Measurements from ENCODE around the gene MBTD1. TPM values are rescaled to one million over a fixed set of nuclear protein-coding genes. Genes with fewer than 3 reads are reported as not detected.
A peak's percentile ranks its signal among the peaks of the same experiment; 100 is the strongest.
"Not testable (repeated sequence)": the region's sequence is repeated elsewhere in the genome, so short reads cannot be mapped to it uniquely, and the experiment has no call there.

Gene MBTD1
- total RNA-seq: 6.0 TPM
- long read RNA-seq: 0 reads

DNA sequence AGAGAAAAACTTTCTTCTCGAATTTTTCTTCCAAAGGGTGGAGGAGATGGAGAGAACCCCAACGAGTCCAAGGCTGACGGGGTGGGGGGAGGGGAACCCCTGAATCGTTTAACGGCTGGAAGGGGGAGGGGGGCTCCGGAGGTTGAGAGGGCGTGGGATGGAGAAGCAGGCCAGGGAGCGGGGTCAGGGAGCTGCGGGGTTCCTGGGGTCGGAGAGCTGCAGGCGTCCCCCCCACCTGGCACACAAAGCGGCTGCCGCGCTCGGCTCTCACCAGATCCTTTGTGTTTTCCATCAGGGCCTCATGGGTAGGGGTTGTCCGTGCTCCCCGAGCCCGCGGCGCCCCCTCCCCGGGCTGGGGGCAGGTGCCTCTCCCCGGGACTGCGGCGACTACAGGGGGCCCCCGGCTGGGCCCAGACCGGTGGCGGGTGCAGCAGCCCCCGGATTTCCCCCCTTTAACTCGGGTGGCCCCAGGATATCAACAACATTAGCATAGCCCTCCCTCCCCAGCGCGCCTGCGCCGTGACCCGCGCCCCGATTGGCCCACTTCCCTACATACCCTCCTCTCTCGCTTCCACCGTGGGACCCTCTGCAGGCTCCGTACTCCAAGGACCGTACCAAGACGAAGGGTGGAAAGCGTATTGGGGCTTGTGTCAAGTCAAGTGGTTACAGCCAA lies at the start of gene MBTD1:
Gene MBTD1 (minus strand): TSS at position 486 of the 673 bp plus-strand sequence. CDS start 34,888 bp downstream, outside the sequence.
- peak; percentile 96 for DNase-seq (ENCODE audit: missing footprints)
- peak; percentile 95 for ATAC-seq
- intact Hi-C loops (cut with DNase I): loop anchor here (5.0 kb wide), 1 partner anchor 92 kb away; the partner anchor contains the start of gene NME2

DNA sequence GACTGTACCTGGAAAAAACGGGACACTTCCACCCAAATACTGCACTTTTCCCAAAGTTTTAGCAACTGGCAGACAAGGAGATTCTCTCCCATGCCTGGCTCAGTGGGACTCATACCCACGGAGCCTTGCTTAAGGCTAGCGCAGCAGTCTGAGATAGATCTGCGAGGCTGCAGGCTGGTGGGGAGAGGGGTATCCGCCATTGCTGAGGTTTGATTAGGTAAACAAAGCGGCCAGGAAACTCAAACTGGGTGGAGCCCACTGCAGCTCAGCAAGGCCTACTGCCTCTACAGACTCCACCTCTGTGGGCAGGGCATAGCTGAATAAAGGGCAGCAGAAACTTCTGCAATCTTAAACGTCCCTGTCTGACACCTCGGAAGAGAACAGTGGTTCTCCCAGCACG lies 45.3 kb upstream of the MBTD1 start:
- ATAC-seq (no peak), DNase-seq (ENCODE audit: missing footprints) (no peak)
- intact Hi-C loops (cut with DNase I): no loop called here

DNA sequence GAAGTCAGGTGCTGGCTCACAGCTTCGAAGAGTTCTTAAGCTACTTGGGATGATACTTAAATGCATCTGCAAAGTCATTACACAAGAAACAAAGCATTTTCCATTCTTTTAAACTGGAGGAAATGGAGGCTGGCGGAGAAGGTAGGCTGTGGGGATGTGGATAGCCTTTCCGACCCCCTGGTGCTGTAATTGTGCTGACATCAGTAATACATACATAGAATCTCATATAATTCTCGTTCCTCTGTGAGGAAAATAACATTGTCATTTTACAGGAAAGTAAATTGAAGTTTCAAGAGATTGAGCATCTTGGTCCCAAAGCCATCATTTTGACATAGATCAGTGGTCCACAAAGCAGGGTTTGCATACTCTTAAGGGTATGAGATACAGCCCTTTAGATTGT lies 40.0 kb upstream of the MBTD1 start:
- no peak for ATAC-seq
- intact Hi-C loops (cut with DNase I): loop anchor here (2.0 kb wide), 1 partner anchor 237 kb away; no protein-coding TSS in a partner anchor
- DNase-seq (ENCODE audit: missing footprints): no peak

DNA sequence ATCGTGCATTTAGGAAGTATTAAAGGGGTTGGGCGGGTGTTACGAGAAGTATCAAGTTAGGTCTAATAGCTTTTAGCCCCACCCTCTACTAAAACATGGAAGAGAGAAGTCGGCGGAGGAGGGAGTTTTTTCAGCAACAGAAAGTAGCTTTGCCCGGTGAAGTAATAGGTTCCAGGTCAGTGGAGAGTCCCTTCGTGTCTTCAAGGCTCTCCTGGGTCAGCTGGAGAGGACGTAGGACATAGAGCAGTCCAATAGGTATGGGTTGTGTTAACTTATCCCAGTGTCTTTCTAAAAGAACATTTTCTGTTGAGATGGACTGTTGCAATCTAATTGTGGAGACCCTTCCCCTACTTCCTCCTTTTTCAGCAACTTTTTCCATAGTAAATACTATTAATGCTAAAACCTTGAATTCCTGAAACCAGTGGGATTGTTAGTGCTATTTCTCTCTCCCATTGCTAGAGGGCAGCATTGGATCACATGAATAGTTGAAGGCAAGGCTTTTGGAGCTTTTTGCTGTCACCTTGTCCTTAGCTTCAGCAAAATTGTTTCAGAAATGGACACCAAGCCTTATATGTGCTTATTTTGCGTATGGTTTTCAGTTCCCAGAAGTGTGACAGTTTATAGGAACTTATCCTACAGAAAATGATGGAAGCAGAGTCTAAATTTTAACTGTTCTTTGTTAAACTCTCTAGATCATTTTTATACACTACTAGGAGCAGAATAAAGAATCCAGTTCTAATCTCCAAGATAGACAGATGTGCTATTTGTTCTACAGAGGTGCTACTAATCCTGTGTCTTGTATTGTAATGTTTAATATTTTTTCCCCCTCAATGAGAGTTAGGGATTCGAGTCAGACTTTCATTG lies 38.9 kb upstream of the MBTD1 start:
- DNase-seq (ENCODE audit: missing footprints) (no peak), ATAC-seq (no peak)
- intact Hi-C loops (cut with DNase I): loop anchor here (2.0 kb wide), 1 partner anchor 238 kb away; no protein-coding TSS in a partner anchor

DNA sequence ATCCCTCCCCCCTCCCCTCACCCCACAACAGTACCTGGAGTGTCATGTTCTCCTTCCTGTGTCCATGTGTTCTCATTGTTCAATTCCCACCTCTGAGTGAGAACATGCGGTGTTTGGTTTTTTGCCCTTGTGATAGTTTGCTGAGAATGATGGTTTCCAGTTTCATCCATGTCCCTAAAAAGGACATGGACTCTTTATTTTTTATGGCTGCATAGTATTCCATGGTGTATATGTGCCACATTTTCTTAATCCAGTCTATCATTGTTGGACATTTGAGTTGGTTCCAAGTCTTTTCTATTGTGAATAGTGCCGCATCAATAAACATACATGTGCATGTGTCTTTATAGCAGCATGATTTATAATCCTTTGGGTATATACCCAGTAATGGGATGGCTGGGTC lies 34.5 kb upstream of the MBTD1 start:
- ATAC-seq; DNase-seq (ENCODE audit: missing footprints); intact Hi-C loops (cut with DNase I): not testable (repeated sequence)

DNA sequence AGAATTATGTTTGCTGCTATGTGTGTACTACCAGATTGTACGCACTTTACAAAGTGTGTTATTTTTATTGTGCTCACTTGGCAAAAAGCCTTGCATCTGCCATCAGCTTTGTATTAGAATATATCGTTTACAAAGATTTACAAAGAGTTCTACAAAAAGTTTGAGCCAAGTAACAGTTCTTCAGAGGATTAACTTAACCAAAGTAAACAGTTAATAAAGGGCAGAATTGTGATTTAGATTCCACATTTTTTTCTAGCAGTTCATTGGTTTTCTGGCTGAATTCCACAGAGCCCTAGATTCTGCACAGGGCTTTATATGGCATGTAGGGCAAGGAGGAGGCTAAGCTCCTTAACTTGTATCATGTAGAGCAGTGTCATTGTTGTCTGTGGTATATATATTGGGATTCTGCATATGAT lies 29.9 kb upstream of the MBTD1 start:
- intact Hi-C loops (cut with DNase I): no loop called here
- DNase-seq (ENCODE audit: missing footprints) (no peak), ATAC-seq (no peak)

DNA sequence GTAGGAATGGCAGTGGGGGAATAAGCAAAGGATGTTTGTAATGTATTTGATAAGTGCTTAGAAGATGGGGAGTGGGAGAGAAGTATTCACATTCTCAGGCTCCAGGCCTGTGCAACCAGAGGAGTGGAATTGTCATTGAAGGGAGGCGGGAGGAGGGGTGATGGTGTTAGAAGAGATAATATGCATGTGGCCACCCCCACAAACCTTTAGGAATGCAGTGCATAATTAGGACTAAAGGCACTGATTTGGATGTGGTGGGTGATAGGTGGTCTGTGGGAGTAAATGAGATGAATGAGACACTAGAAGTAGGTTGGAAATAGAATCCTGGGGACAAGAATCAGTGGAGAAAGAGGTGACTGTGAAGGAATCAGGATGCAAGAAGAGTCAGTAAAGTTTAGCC lies 27.6 kb upstream of the MBTD1 start:
- ATAC-seq (no peak), DNase-seq (ENCODE audit: missing footprints) (no peak)
- intact Hi-C loops (cut with DNase I): no loop called here

DNA sequence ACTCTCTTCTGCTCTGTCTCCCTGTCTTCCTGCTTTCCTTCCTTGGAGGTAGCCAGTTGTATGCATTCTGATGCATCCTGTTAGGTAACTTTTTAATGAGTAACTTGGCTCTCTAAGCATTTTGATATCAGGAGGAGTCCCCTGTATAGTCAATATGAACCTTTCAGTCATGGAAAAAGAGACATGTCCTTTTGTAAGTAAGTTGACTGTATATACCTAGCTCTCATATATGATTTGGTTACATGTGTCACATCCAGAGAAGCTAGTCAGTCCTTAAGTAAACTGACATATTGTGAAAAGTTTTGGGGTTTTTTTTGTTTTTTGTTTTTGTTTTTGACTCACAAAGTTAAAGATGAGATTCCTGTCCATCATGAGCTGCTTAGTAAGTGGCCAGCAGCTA lies 19.3 kb upstream of the MBTD1 start:
- intact Hi-C loops (cut with DNase I): no loop called here
- ATAC-seq (no peak), DNase-seq (ENCODE audit: missing footprints) (no peak)

DNA sequence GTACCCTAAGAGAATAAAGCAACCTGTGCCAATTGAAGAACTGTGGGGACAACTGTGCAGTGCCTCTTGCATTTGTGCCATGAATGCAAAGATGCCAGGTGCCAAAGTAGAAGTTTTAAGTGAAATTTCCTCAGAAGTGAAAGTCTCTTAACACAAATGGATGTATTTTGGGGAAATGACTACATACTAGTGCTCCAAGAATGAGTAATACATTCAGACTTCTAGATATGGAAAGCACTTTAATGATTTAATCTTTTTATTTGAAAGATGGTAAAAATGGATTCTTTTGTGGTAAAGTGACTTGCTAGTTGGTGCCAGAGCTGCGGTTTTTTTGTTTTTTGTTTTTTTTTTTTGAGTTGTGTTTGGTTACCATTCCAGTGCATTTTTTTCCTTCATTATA lies 15.5 kb upstream of the MBTD1 start:
- ATAC-seq (no peak), DNase-seq (ENCODE audit: missing footprints) (no peak)
- intact Hi-C loops (cut with DNase I): no loop called here

DNA sequence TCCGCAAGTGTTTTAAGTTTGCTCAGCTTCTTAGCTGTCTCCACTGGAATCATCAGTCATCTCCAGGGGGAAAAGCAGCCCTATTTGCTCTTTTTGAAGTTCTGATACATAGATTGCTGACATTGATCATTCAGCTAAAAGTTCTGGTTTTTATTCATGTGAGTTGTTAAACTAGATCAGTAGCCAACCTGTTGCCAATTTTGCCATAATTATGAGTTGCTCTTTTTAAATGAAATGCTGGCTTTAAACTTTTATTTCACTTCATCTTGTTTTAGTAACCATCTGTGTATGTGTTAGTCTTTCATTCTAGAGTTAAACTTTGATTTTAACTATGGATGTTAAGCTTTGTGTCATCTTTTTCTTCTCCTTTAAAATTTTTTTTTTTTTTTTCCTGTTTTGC lies 13.0 kb upstream of the MBTD1 start:
- intact Hi-C loops (cut with DNase I): no loop called here
- ATAC-seq: no peak
- DNase-seq (ENCODE audit: missing footprints): no peak

DNA sequence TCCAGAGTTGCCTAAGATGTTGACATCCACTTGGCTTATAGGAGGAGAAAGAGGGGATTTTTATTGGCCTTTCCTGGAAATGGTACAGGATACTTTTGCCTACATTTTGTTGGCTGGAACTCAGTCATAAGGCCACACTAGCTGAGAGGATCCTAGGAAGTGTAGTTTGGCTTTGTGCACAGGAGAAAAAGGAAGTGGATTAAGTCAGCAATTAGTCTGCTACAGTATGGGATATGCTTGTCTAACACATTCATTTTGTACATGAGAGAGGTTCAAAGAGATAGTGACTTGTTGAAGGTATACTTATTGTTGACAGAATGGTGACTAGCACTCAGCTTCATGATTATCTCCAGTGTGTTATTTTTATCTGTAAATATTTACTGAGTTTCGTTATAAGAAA lies 10.8 kb upstream of the MBTD1 start:
- ATAC-seq (no peak), DNase-seq (ENCODE audit: missing footprints) (no peak)
- intact Hi-C loops (cut with DNase I): no loop called here

DNA sequence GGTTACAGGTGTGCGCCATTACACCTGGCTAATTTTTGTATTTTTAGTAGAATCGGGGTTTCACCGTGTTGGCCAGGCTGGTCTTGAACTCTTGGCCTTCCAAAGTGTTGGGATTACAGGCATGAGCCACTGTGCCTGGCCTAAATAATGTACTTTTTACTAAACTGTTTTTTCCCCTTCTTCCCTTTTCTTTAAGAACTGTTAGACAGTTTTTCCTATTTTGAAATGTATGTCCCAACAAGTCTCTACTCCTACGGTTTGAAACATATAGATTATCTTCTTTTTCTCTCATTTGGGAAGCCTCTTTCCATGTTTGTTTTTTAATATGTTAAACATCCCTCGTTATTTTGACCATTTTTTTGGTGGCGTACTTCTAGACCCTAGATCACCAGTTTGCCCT lies 10.1 kb upstream of the MBTD1 start:
- DNase-seq (ENCODE audit: missing footprints): no peak
- intact Hi-C loops (cut with DNase I): no loop called here
- ATAC-seq: no peak

DNA sequence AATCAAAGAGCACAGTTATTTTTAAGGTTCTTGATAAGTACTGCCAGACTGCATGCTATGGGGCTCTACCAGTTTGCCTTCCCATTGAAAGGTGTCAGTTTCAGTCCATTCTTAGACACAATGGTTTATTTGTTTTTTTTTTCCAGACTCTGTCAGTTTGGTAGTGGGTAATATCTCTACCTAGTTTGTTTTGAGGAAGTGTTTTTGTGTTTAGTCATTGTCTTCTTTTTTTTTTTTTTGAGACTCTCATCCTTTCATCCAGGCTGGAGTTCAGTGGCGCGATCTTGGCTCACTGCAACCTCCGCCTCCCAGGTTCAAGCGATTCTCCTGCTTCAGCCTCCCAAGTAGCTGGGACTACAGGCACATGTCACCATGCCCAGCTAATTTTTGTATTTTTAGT lies 4.6 kb upstream of the MBTD1 start:
- intact Hi-C loops (cut with DNase I): loop anchor here (5.0 kb wide), 1 partner anchor 97 kb away; the partner anchor contains the start of gene NME2
- ATAC-seq; DNase-seq (ENCODE audit: missing footprints): not testable (repeated sequence)

DNA sequence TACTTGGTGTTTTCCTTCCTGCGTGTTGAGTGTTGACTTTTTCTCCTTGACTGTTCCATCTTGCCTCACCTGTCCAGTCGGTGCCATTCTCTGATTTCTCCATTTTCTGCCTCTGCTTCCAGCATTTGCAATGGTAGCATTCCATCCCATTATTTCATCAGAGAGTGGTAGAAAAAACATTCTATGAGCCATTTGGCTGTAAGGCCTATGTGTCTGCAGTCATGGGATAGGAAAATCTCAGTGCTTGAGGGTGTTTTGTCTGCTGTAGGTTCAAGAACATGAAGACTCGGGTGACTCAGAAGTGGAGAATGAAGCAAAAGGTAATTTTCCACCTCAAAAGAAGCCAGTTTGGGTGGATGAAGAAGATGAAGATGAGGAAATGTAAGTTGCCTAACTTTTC lies 3.2 kb upstream of the MBTD1 start:
- intact Hi-C loops (cut with DNase I): loop anchor here (5.0 kb wide), 1 partner anchor 96 kb away; the partner anchor contains the start of gene NME2
- ATAC-seq: no peak

DNA sequence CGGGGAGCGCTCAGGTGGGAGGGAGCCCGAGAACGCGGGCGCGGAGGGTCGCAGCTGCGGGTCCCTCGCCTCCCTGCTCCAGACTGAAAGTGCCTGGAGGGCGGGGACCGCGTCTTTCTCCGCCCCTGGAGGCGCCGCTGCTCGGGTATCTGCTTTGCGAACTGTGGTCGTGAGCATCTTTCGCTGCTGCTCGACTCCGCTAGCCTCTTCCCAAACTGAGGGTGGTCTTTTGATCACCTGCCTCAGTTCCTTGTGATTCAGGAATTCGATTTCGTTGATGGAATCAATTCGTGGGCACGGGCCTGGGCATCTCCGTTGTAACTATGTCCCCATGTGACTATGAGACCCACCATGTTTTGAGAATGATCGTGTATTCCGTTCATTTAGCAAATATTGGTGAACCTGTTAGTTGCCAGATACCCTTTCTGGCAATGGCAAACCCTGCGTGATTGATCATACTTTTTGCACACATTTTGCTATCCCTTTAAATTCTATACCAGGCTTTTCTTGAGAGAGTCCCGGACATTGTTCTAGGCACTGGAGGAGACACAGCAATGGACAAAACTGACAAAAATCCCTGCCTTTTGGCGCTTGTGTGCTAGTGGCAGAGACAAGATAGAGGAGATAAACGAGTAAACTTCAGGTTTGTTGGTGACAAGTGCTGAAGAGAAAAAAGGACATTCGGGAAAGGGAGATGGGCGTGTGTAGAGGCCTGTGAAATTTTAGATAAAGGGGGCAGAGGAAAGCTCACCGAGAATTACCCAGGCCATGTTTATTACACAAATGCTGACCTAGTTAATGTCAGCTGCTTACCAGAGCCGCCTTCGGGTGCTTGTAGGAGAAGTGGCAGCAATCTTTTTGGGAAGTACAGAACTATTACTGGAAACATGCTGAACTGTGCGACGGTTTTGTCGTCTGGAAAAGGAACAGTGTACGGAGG lies 1.4 kb upstream of the MBTD1 start:
- intact Hi-C loops (cut with DNase I): loop anchor here (5.0 kb wide), 1 partner anchor 94 kb away; the partner anchor contains the start of gene NME2
- ATAC-seq: no peak

More for the DNA sequence above, 3.2 kb upstream of the MBTD1 start:
- DNase-seq (ENCODE audit: missing footprints): no peak

DNA sequence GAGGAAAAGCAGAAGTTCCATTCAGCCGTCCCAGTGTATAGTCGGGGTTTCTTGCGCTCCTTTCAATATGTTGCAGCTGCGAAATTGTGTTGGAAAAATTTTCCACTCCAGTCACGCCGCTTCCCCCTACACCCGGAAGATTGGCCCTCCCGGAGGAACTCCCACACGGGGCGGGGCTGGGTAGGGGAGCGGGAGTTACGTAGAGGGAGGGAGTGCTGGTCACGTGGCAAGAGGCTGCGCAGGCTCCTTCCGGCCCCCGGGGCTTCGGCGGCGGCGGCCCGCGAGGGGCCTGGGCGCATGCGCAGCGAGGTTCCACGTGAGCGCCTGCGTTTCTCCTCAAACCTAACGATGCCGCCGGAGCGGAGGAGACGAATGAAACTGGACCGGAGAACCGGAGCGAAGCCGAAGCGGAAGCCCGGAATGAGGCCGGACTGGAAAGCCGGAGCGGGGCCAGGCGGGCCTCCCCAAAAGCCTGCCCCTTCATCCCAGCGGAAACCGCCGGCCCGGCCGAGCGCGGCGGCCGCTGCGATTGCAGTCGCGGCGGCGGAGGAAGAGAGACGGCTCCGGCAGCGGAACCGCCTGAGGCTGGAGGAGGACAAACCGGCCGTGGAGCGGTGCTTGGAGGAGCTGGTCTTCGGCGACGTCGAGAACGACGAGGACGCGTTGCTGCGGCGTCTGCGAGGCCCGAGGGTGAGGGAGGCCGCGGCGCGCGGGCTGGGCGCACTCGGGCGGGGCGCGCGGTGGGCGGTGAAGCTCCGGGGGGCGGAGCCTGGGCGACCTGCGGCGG lies 581 bp upstream of the MBTD1 start, which contains the start of gene UTP18:
Gene UTP18 (plus strand): TSS at position 310 of the 787 bp plus-strand sequence. CDS start 39 bp downstream, at position 349.
- intact Hi-C loops (cut with DNase I): loop anchor here (5.0 kb wide), 1 partner anchor 93 kb away; the partner anchor contains the start of gene NME2
- peak; percentile 97 for ATAC-seq
- DNase-seq (ENCODE audit: missing footprints): peak; percentile 98

More for the DNA sequence above, 1.4 kb upstream of the MBTD1 start:
- DNase-seq (ENCODE audit: missing footprints): peak; percentile 84

DNA sequence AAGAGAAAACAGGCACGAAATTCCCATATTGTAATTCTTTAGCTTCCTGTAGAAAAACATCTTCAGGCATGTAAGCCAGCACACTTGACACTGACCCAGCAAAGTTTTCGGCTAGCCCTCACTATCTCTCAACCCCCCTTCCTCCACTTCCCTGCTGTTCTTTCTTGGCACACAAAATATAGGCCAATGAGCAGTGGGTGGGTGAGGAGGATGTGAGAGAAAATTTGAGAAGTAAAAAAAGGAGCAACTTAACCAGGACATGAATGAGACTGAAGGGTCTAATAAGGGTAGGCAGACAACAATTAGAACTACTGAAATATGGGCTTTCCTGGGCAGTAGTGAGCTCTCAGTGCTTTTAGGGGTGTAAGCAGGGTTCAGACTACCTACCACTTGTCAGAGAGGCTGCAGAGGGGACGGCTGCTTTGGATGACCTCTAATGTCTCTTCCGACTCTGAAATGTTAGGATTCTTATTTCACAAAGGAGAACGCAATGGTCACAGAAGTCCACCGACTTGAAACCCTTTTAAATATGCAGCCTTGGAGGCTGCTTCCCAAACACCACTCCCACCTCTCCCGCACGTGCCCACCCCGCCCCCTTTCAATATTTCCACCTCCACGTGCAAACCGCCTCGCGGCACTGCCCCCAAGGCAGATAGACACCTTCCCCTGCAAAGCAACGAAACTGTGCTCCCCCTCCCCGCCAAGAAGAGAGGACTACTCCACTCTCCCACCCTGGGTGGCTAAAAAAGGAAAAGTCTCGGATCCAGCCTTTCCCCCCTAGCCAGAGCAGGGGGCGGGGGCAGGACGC lies 889 bp downstream of the MBTD1 start:
- peak; percentile 58 for DNase-seq (ENCODE audit: missing footprints)
- intact Hi-C loops (cut with DNase I): no loop called here

More for the DNA sequence above, 889 bp downstream of the MBTD1 start:
- ATAC-seq: no peak
